IMR-90 (cell line): ENCODE measurements around the gene OR3A2. TPM values are rescaled to one million over a fixed set of nuclear protein-coding genes. Genes with fewer than 3 reads are reported as not detected.

Experiments
- ATAC-seq: fragments of 200-7000 bp; cut with Tn5 transposase; 2 replicates; pipeline ENCODE4 v1.9.1; 2020; ENCODE audit warnings: low read depth, mild to moderate bottlenecking, moderate library complexity
- BruUV-seq: library from RNA; stranded (reverse); fragments of 400-500 nt; replicated peaks from 2 replicates; lab custom pipeline; 2021; lab: Mats Ljungman, UMichigan
- CTCF ChIA-PET: fragments of 300-600 bp; formaldehyde crosslinking; extraction: SDS; loops from one replicate; lab custom pipeline; 2021; ENCODE audit warnings: antibody characterized with exemption; lab: Yijun Ruan, JAX
- POLR2A ChIA-PET: fragments of 300-600 bp; sonication (Branson Sonifier 250); formaldehyde crosslinking; loops from one replicate; lab custom pipeline; 2022; ENCODE audit warnings: antibody characterized with exemption; ENCODE audit not compliant: unreplicated experiment; lab: Charles Lee
- DNase-seq: peaks from one replicate; pipeline ENCODE4 v3.0.0; 2013
- H2AFZ ChIP-seq: replicated peaks from 2 replicates; pipeline ENCODE3; 2013; ENCODE audit warnings: low read length, mild to moderate bottlenecking; ENCODE audit not compliant: poor library complexity
- H2AK5ac ChIP-seq: 2 replicates; pipeline ENCODE4 v1.6.1; 2013; ENCODE audit warnings: low read depth, low read length, inconsistent platforms
- H2AK9ac ChIP-seq: replicated peaks from 2 replicates; pipeline ENCODE3; 2013; ENCODE audit warnings: mild to moderate bottlenecking, low read depth, low read length, moderate library complexity; ENCODE audit not compliant: poor library complexity
- H2BK120ac ChIP-seq: 2 replicates; pipeline ENCODE4 v1.6.1; 2013; ENCODE audit warnings: low read depth, low read length, inconsistent platforms
- H2BK15ac ChIP-seq: 3 replicates; pipeline ENCODE4 v1.6.1; 2013; ENCODE audit warnings: low read depth, low read length, inconsistent platforms
- H2BK20ac ChIP-seq: 2 replicates; pipeline ENCODE4 v1.6.1; 2013; ENCODE audit warnings: low read depth, mild to moderate bottlenecking, inconsistent platforms, low read length, moderate library complexity
- H2BK5ac ChIP-seq: 2 replicates; pipeline ENCODE4 v1.6.1; 2013; ENCODE audit warnings: mild to moderate bottlenecking, low read depth, low read length, inconsistent platforms; ENCODE audit not compliant: poor library complexity, severe bottlenecking
- H3K14ac ChIP-seq: replicated peaks from 2 replicates; pipeline ENCODE4 v1.6.1; 2013; ENCODE audit warnings: low read depth, low read length, inconsistent platforms
- H3K18ac ChIP-seq: 2 replicates; pipeline ENCODE4 v1.6.1; 2013; ENCODE audit warnings: low read depth, low read length, control low read depth
- H3K23ac ChIP-seq: 2 replicates; pipeline ENCODE4 v1.6.1; 2013; ENCODE audit warnings: low read depth, low read length, inconsistent platforms
- H3K27ac ChIP-seq: 2 replicates; pipeline ENCODE4 v1.5.1; 2013; ENCODE audit warnings: mild to moderate bottlenecking, control low read depth, low read length; ENCODE audit not compliant: insufficient read depth
- H3K27me3 ChIP-seq: 2 replicates; pipeline ENCODE4 v1.6.1; 2013; ENCODE audit warnings: low read length; ENCODE audit not compliant: control insufficient read depth, insufficient read depth
- H3K36me3 ChIP-seq: 2 replicates; pipeline ENCODE4 v1.6.1; 2013; ENCODE audit warnings: low read length, mixed read lengths; ENCODE audit not compliant: control insufficient read depth, insufficient read depth
- H3K4ac ChIP-seq: 2 replicates; pipeline ENCODE4 v1.6.1; 2013; ENCODE audit warnings: low read depth, low read length, inconsistent platforms
- H3K4me1 ChIP-seq: 2 replicates; pipeline ENCODE4 v1.6.1; 2013; ENCODE audit warnings: low read length, mixed read lengths; ENCODE audit not compliant: control insufficient read depth, insufficient read depth
- H3K4me2 ChIP-seq: 2 replicates; pipeline ENCODE4 v1.6.1; 2013; ENCODE audit warnings: low read depth, mild to moderate bottlenecking, control low read depth, low read length, moderate library complexity
- H3K4me3 ChIP-seq: 2 replicates; pipeline ENCODE4 v1.5.1; 2013; ENCODE audit warnings: low read depth, mild to moderate bottlenecking, control low read depth, low read length, moderate library complexity; ENCODE audit not compliant: insufficient read depth
- H3K56ac ChIP-seq: 2 replicates; pipeline ENCODE4 v1.6.1; 2013; ENCODE audit warnings: low read length, inconsistent platforms; ENCODE audit not compliant: insufficient read depth; ENCODE audit errors: extremely low read depth
- H3K79me1 ChIP-seq, 2 experiments: 2 replicates each; pipeline ENCODE4 v1.6.1; 2013; ENCODE audit warnings: low read length in 2 of 2, inconsistent platforms in 1 of 2, low read depth in 1 of 2
- H3K9ac ChIP-seq: 2 replicates; pipeline ENCODE4 v1.6.1; 2013; ENCODE audit warnings: low read depth, low read length, control low read depth
- H3K9me1 ChIP-seq: 2 replicates; pipeline ENCODE4 v1.6.1; 2013; ENCODE audit warnings: low read length, inconsistent platforms; ENCODE audit not compliant: insufficient read depth
- H3K9me3 ChIP-seq: 2 replicates; pipeline ENCODE4 v1.6.1; 2013; ENCODE audit warnings: low read length; ENCODE audit not compliant: control insufficient read depth, insufficient read depth
- H4K20me1 ChIP-seq: 2 replicates; pipeline ENCODE4 v1.6.1; 2013; ENCODE audit warnings: low read length, inconsistent platforms; ENCODE audit not compliant: insufficient read depth
- H4K5ac ChIP-seq: 2 replicates; pipeline ENCODE4 v1.6.1; 2013; ENCODE audit warnings: mild to moderate bottlenecking, low read depth, low read length, control low read depth
- H4K8ac ChIP-seq, 2 experiments: 2 replicates each; pipeline ENCODE4 v1.6.1; 2013; ENCODE audit warnings: low read depth in 2 of 2, low read length in 2 of 2, control low read depth in 1 of 2, inconsistent platforms in 1 of 2
- H4K91ac ChIP-seq: 2 replicates; pipeline ENCODE4 v1.6.1; 2013; ENCODE audit warnings: low read depth, low read length, inconsistent platforms; ENCODE audit not compliant: insufficient read depth
- BHLHE40 ChIP-seq: fragments of 150-350 bp; IDR thresholded peaks from 2 replicates; pipeline ENCODE4 v1.6.1; 2016; ENCODE audit warnings: mild to moderate bottlenecking, low read depth, low read length
- CEBPB ChIP-seq: IDR thresholded peaks from 2 replicates; pipeline ENCODE4 v1.6.1; 2012; ENCODE audit warnings: low read depth, low read length, improper control_type of control experiment
- CHD1 ChIP-seq: IDR thresholded peaks from 2 replicates; pipeline ENCODE4 v1.6.1; 2012; ENCODE audit warnings: low read depth, low read length, improper control_type of control experiment
- FOS ChIP-seq: fragments of 150-350 bp; IDR thresholded peaks from 2 replicates; pipeline ENCODE4 v1.6.1; 2016; ENCODE audit warnings: low read depth, low read length
- MAFK ChIP-seq: IDR thresholded peaks from 2 replicates; pipeline ENCODE4 v1.6.1; 2012; ENCODE audit warnings: low read depth, low read length, improper control_type of control experiment
- MAZ ChIP-seq: IDR thresholded peaks from 2 replicates; pipeline ENCODE4 v1.6.1; 2012; ENCODE audit warnings: low read depth, mild to moderate bottlenecking, low read length, improper control_type of control experiment, moderate library complexity, borderline replicate concordance
- MXI1 ChIP-seq: IDR thresholded peaks from 2 replicates; pipeline ENCODE4 v1.6.1; 2012; ENCODE audit warnings: low read depth, mild to moderate bottlenecking, low read length, moderate library complexity, borderline replicate concordance
- NFE2L2 ChIP-seq: fragments of 150-350 bp; IDR thresholded peaks from 2 replicates; pipeline ENCODE4 v1.6.1; 2016; ENCODE audit warnings: low read depth, mild to moderate bottlenecking, low read length
- POLR2A ChIP-seq: IDR thresholded peaks from 2 replicates; pipeline ENCODE4 v1.6.1; 2012; ENCODE audit warnings: mild to moderate bottlenecking, low read depth, low read length
- RAD21 ChIP-seq: IDR thresholded peaks from 2 replicates; pipeline ENCODE4 v1.6.1; 2012; ENCODE audit warnings: low read length, improper control_type of control experiment
- RCOR1 ChIP-seq: IDR thresholded peaks from 2 replicates; pipeline ENCODE4 v1.6.1; 2012; ENCODE audit warnings: mild to moderate bottlenecking, low read length, improper control_type of control experiment; ENCODE audit not compliant: insufficient replicate concordance
- RFX5 ChIP-seq: IDR thresholded peaks from 2 replicates; pipeline ENCODE4 v1.8.0; 2012; ENCODE audit warnings: low read depth, mild to moderate bottlenecking, low read length, moderate library complexity
- SMC3 ChIP-seq: fragments of 150-350 bp; IDR thresholded peaks from 2 replicates; pipeline ENCODE4 v1.6.1; 2016; ENCODE audit warnings: low read depth, mild to moderate bottlenecking, antibody characterized with exemption, low read length, moderate library complexity
- WGBS, 2 experiments: methylation state at CpG; one replicate each; pipeline versions ENCODE4 v1.1.5 to v1.1.7; 2013; ENCODE audit warnings: missing lambda C conversion rate in 2 of 2; ENCODE audit not compliant: insufficient read length in 1 of 2; ENCODE audit errors: extremely low coverage in 2 of 2; 5-methylcytosine and 5-hydroxymethylcytosine counted together
- dilution Hi-C: fragments of 300-500 bp; cut with HindIII; formaldehyde crosslinking; loops from one replicate; pipeline ENCODE4 v1.14.3; 2018; ENCODE audit warnings: low sequenced_read_pairs; ENCODE audit not compliant: unreplicated experiment
- in situ Hi-C: fragments of 300-500 bp; cut with MboI; formaldehyde crosslinking; loops from 3 replicates; pipeline ENCODE4 v1.14.3; 2019; ENCODE audit warnings: low sequenced_read_pairs, inconsistent platforms, mixed read lengths
- intact Hi-C: fragments of 100-400 bp; cut with micrococcal nuclease; formaldehyde crosslinking; loops from 2 replicates; pipeline ENCODE4 v1.10.0; 2022
- polyA plus RNA-seq, 3 experiments: library from polyadenylated mRNA; depleted of rRNA; stranded (reverse); fragments of >200 nt; gene quantifications; 2 replicates each; pipeline ENCODE4 v1.2.3, GENCODE V29; 2012; ENCODE audit warnings: low replicate concordance in 1 of 3
- total RNA-seq: library from RNA; depleted of rRNA; stranded (reverse); fragments of >200 nt; gene quantifications from 2 replicates; pipeline ENCODE4 v1.2.3, GENCODE V29; 2012
- TF ChIP-seq, protein P1 (sequence below): fragments of 150-350 bp; IDR thresholded peaks from 2 replicates; pipeline ENCODE4 v1.6.1; 2016; ENCODE audit warnings: low read depth, mild to moderate bottlenecking, low read length, moderate library complexity, borderline replicate concordance
- TF ChIP-seq, protein P2 (sequence below): fragments of 150-350 bp; IDR thresholded peaks from 2 replicates; pipeline ENCODE4 v1.6.1; 2017; ENCODE audit warnings: mild to moderate bottlenecking, antibody characterized with exemption, low read length, low read depth
- TF ChIP-seq, protein P3 (sequence below): conservative IDR thresholded peaks from 2 replicates; pipeline ENCODE4 v1.5.1; 2012; ENCODE audit warnings: mild to moderate bottlenecking, low read depth, low read length, improper control_type of control experiment

The OR3A2 gene
- total and polyA plus RNA-seq, 2 of the 4 experiments (the other 2 are of a cell fraction), result not detected

DNA sequence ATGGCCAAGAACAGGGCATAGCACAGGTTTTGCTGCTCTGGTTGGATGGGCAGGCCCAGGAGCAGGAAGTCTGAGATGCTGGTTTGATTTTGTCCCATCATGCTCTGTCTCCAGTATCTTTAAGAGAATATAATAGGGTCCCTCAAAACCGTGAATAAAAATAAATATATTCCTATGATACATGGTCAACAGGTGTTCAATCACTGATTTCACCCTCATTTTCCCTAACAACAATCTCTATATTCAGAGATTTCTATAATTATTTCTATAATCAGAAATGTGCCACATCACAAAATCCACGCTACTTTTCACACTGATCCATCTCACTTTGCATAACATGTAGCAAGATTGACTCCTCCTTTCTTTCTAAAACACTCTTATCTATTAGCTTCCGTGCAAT lies 47.6 kb upstream of the OR3A2 start, which contains the start of gene OR1E2:
OR1E2 (minus strand) TSS at position 101 of the 400 bp plus-strand sequence; CDS start at position 101, 0 bp downstream.
- Histone ChIP-seq H3K27ac (no peak within 1 kb of the TSS), H3K18ac (no peak within 1 kb of the TSS), H2BK20ac (no peak within 1 kb of the TSS), H4K8ac (no peak within 1 kb of the TSS), H2BK120ac (no peak within 1 kb of the TSS), H2BK15ac (no peak within 1 kb of the TSS), H3K4ac (no peak within 1 kb of the TSS), H2AK5ac (no peak within 1 kb of the TSS), H3K9ac (no peak within 1 kb of the TSS), H3K23ac (no peak within 1 kb of the TSS), H4K5ac (no peak within 1 kb of the TSS), H3K9me3 (peaks cover 4% of the 10 kb centered on the region; the same call in 1 of the 2 replicates), H3K36me3 (no peaks in the 10 kb centered on the region), H3K4me1 (no peaks in the 10 kb centered on the region), H3K27me3 (no peaks in the 10 kb centered on the region), H3K4me3 (no peak within 1 kb of the TSS), H3K14ac (no peak within 1 kb of the TSS), H2BK5ac (no peak within 1 kb of the TSS), H3K4me2 (no peak within 1 kb of the TSS), H2AK9ac (no peak within 1 kb of the TSS), H4K20me1 (no peaks in the 10 kb centered on the region), H3K9me1 (no peaks in the 10 kb centered on the region), H4K91ac (no peak within 1 kb of the TSS), H2AFZ (no peak within 1 kb of the TSS), H3K56ac (no peak within 1 kb of the TSS), H3K79me1 (no peaks in the 10 kb centered on the region)
- no peak for TF ChIP-seq MXI1
- TF ChIP-seq NFE2L2, result no peak
- TF ChIP-seq, protein P1, sequence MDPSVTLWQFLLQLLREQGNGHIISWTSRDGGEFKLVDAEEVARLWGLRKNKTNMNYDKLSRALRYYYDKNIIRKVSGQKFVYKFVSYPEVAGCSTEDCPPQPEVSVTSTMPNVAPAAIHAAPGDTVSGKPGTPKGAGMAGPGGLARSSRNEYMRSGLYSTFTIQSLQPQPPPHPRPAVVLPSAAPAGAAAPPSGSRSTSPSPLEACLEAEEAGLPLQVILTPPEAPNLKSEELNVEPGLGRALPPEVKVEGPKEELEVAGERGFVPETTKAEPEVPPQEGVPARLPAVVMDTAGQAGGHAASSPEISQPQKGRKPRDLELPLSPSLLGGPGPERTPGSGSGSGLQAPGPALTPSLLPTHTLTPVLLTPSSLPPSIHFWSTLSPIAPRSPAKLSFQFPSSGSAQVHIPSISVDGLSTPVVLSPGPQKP, result no peak
- TF ChIP-seq CEBPB, result no peak
- TF ChIP-seq, protein P2, sequence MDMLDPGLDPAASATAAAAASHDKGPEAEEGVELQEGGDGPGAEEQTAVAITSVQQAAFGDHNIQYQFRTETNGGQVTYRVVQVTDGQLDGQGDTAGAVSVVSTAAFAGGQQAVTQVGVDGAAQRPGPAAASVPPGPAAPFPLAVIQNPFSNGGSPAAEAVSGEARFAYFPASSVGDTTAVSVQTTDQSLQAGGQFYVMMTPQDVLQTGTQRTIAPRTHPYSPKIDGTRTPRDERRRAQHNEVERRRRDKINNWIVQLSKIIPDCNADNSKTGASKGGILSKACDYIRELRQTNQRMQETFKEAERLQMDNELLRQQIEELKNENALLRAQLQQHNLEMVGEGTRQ, result no peak
- no peak for TF ChIP-seq MAZ
- no peak for TF ChIP-seq POLR2A
- no peak for TF ChIP-seq CHD1
- no peak for TF ChIP-seq RFX5
- no peak for TF ChIP-seq FOS
- TF ChIP-seq MAFK, result no peak
- TF ChIP-seq, protein P3, sequence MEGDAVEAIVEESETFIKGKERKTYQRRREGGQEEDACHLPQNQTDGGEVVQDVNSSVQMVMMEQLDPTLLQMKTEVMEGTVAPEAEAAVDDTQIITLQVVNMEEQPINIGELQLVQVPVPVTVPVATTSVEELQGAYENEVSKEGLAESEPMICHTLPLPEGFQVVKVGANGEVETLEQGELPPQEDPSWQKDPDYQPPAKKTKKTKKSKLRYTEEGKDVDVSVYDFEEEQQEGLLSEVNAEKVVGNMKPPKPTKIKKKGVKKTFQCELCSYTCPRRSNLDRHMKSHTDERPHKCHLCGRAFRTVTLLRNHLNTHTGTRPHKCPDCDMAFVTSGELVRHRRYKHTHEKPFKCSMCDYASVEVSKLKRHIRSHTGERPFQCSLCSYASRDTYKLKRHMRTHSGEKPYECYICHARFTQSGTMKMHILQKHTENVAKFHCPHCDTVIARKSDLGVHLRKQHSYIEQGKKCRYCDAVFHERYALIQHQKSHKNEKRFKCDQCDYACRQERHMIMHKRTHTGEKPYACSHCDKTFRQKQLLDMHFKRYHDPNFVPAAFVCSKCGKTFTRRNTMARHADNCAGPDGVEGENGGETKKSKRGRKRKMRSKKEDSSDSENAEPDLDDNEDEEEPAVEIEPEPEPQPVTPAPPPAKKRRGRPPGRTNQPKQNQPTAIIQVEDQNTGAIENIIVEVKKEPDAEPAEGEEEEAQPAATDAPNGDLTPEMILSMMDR, result no peak
- TF ChIP-seq BHLHE40, result no peak
- no peak for TF ChIP-seq RCOR1
- no peak for TF ChIP-seq SMC3
- no peak for TF ChIP-seq RAD21
- ChIA-PET CTCF (no interaction called here), POLR2A (no interaction called here)
- DNase-seq (no peak), ATAC-seq (no peak)
- no TSS peak for BruUV-seq
- intact Hi-C loops, result no loop called here
- dilution Hi-C loops, result no loop called here
- WGBS, 2 experiments, result 33% methylated on average over 1 of the region's 3 CpGs; no CpG with 5 or more reads in 1 of the 2 experiments
- in situ Hi-C loops, result no loop called here
